ENCODE measurements around the gene VN1R5.
"Not testable (repeated sequence)": the region's sequence is repeated elsewhere in the genome, so short reads cannot be mapped to it uniquely, and the experiment has no call there.

DNA sequence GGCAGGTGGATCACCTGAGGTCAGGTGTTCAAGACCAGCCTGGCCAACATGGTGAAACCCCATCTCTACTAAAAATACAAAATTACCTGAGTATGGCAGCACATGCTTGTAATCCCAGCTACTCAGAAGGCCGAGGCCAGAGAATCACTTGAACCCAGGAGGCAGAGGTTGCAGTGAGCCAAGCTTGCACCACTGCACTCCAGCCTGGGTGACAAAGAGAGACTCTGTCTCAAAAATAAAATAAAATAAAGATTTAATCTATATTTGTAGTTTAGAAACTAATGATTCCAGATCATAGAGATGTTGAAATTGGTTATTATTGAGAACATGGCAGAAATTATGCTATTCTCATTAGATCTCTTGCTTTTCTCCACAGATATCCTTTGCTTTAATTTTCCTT is at the start of gene VN1R5:
- not testable (repeated sequence) for TF ChIP-seq MAX (IDR thresholded peaks at IDR 0.05; ENCODE audit: low read depth, low read length); POLR2A (IDR thresholded peaks at IDR 0.05; ENCODE audit: extremely low read depth, insufficient read length)
- TF ChIP-seq, protein P1, sequence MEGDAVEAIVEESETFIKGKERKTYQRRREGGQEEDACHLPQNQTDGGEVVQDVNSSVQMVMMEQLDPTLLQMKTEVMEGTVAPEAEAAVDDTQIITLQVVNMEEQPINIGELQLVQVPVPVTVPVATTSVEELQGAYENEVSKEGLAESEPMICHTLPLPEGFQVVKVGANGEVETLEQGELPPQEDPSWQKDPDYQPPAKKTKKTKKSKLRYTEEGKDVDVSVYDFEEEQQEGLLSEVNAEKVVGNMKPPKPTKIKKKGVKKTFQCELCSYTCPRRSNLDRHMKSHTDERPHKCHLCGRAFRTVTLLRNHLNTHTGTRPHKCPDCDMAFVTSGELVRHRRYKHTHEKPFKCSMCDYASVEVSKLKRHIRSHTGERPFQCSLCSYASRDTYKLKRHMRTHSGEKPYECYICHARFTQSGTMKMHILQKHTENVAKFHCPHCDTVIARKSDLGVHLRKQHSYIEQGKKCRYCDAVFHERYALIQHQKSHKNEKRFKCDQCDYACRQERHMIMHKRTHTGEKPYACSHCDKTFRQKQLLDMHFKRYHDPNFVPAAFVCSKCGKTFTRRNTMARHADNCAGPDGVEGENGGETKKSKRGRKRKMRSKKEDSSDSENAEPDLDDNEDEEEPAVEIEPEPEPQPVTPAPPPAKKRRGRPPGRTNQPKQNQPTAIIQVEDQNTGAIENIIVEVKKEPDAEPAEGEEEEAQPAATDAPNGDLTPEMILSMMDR (IDR thresholded peaks at IDR 0.05; ENCODE audit: low read depth, low read length): not testable (repeated sequence)
